ENCODE results near the gene HBA2. TPM values are rescaled to one million over a fixed set of nuclear protein-coding genes. Genes with fewer than 3 reads are reported as not detected.
A peak's percentile ranks its signal among the peaks of the same experiment; 100 is the strongest.

The HBA2 gene
- total and polyA plus RNA-seq, 9 of the 15 experiments (the other 6 are each of a cell fraction or from before 2014, with no cell fraction given) = 40.4 to 853 (median 286) TPM

DNA sequence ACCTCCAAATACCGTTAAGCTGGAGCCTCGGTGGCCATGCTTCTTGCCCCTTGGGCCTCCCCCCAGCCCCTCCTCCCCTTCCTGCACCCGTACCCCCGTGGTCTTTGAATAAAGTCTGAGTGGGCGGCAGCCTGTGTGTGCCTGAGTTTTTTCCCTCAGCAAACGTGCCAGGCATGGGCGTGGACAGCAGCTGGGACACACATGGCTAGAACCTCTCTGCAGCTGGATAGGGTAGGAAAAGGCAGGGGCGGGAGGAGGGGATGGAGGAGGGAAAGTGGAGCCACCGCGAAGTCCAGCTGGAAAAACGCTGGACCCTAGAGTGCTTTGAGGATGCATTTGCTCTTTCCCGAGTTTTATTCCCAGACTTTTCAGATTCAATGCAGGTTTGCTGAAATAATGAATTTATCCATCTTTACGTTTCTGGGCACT lies 4.7 kb downstream of the HBA2 start (continued):
- TF ChIP-seq L3MBTL2 (IDR thresholded peaks at IDR 0.05) (peak; percentile 33; the same call in 1 of the 2 replicates), SAP30 (IDR thresholded peaks at IDR 0.05; ENCODE audit: borderline replicate concordance, insufficient read depth, low read depth, low read length, poor library complexity, severe bottlenecking) (peak; percentile 22), BHLHE40 (IDR thresholded peaks at IDR 0.05; ENCODE audit: low read length) (peak; percentile 44; the same call in 1 of the 2 replicates), EGR1 (conservative IDR thresholded peaks at IDR 0.05) (peak; percentile 56), ZSCAN32 (CRISPR knock-in tag; IDR thresholded peaks at IDR 0.05) (no peak), CBX8 (IDR thresholded peaks at IDR 0.05; ENCODE audit: borderline replicate concordance, extremely low read depth, low read depth, low read length, poor library complexity, severe bottlenecking) (no peak)
- TF ChIP-seq, protein P1, sequence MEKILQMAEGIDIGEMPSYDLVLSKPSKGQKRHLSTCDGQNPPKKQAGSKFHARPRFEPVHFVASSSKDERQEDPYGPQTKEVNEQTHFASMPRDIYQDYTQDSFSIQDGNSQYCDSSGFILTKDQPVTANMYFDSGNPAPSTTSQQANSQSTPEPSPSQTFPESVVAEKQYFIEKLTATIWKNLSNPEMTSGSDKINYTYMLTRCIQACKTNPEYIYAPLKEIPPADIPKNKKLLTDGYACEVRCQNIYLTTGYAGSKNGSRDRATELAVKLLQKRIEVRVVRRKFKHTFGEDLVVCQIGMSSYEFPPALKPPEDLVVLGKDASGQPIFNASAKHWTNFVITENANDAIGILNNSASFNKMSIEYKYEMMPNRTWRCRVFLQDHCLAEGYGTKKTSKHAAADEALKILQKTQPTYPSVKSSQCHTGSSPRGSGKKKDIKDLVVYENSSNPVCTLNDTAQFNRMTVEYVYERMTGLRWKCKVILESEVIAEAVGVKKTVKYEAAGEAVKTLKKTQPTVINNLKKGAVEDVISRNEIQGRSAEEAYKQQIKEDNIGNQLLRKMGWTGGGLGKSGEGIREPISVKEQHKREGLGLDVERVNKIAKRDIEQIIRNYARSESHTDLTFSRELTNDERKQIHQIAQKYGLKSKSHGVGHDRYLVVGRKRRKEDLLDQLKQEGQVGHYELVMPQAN (IDR thresholded peaks at IDR 0.05; ENCODE audit: borderline replicate concordance) = peak; percentile 83
